GM21825 (cell line): ENCODE measurements around the gene CKAP4.

Source experiments
- ATAC-seq: cut with Tn5 transposase; IDR thresholded peaks from one replicate; pipeline ENCODE4 v1.9.1; 2021; ENCODE audit warnings: mild to moderate bottlenecking, moderate library complexity; ENCODE audit not compliant: unreplicated experiment

Gene CKAP4

DNA sequence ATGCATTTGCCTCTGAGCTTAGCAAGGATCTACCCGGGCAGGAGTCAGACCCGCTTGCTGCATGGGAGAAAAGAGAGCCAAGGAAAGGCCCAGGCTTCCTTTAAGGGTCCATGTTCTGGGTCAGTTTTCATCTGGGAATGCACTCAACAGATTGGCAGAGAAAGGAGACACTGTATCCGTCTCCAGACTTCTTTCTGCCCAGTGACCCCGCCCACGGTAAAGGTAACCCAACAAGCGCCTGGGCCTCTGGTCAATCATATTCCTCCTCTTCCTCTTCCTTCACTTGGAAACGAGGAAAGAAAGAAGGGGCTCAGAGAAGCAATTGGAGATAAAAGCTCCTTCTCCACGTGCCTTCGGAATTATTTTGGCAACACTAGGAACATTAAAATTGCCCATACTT is 27.6 kb upstream of the CKAP4 start:
- no peak for ATAC-seq

DNA sequence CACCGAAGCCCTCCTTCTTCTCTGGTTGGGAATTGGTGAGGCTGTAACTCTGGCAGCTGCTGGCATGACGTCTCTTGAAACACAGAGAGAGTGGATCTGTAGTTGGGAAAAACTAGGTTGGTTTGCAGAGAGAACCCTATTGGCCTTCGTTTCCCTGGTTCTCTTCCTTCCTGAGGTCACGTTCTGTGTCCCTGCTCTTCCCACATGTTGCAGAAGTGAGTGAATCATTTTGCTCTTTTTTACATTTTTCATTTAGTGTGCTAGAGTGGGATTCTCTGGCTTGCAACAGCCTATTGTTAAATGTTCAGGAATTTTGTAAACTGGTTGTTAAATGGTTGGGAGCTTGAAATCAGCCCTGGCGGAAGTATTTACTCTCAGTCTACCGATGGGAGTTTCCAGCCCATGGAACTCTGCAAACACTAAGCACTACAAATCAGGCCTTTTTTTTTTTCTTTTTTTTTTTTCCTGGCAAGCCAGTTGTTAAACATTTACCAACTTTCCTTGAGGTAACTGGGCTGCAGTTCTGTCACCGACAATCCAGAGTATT is 26.8 kb upstream of the CKAP4 start:
- no peak for ATAC-seq

DNA sequence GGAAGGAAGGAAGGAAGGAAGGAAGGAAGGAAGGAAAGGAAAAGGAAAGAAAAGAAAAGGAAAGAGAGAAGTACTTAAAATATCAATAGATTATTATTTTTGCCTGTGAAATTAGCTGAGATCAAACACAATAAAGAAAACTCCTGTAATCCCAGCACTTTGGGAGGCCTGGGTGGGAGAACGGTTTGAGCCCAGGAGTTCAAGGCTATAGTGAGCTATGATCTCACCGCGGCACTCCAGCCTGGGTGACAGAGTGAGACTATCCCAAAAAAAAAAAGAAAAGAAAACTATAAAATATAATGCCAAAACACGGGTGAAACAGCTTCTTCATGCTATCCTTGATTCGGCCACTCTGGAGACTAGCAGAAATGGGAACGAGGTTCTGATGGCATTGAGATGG is 26.2 kb upstream of the CKAP4 start:
- ATAC-seq, result no peak

DNA sequence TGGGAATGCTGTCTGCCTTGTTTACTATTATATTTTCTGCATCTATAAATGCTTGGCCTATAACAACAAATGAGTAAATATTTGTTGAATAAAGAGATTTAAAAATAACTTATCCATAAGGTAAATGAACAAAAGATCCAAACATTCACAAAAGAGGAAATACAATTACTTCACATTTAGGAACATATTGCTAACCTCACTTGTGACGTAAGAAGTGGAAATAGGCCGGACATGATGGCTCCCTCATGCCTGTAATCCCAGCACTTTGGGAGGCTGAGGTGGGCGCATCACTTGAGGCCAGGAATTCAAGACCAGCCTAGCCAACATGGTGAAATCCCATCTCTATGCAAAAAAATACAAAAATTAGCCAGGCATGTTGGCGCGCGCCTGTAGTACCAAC is 25.7 kb upstream of the CKAP4 start:
- ATAC-seq, result no peak

DNA sequence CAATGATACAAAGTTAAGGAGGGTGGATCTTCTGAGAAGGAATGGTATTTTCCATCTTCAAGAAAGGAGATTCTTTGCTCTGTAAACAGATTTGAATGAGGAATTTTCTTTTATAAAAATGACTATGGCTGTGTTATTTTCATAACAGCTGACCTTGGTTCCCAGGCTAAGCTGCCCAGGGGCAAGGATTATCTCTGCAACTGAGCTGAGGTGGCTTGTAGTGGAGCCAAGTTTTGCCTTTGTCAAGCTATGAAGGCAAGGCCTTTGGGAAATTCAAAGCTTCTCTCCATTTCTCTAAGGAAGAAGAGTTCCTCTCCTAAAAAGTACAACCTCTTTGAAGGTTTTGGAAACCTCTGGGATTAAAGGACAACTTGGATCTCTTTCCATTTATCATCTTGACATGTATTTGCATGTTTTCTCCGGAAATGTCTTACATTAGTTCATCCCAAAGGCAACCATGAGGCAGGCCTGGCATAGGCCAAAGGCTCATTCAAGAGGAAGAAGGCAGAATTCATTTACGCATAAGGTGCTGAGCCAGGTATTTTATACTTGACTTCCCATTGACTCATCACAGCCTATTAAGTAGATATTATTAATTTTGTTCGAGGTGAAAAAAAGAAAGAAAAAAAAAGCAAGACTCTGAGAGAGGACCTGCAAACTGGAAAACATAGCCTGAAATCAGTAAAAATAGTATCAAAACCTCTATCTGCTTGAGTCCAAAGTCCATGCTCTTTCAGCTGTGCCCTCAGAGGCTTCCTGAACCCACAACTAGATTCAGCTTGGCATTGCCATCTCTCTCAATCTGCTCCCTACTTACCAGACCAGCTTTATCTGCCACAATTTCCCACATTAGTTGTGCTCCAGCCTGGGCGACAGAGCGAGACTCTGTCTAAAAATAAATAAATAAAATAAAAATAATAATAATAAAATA is 24.0 kb upstream of the CKAP4 start:
- ATAC-seq, result no peak

DNA sequence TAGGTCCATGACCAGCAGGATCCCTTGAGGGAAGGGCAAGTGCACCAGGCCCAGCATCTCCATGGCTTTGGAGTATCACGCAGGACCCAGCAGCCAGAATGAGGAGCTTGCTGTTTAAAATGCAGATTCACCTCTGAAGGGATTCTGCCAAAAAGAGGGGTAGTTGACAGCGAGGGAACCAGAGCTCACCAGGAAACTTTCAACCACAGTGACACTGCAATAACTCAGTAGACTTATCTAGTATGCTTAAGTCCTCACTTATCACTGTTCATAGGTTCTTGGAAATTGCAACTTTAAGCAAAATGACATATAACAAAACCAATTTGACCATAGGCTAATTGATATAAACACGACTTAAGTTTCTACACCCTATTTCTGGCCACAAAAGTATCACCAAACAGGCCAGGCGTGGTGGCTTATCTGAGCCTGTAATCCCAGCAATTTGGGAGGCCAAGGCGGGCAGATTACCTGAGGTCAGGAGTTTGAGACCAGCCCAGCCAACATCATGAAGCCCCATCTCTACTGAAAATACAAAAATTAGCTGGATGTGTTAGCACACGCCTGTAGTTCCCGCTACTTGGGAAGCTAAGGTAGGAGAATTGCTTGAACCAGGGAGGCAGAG is 21.4 kb upstream of the CKAP4 start:
- ATAC-seq, result no peak

DNA sequence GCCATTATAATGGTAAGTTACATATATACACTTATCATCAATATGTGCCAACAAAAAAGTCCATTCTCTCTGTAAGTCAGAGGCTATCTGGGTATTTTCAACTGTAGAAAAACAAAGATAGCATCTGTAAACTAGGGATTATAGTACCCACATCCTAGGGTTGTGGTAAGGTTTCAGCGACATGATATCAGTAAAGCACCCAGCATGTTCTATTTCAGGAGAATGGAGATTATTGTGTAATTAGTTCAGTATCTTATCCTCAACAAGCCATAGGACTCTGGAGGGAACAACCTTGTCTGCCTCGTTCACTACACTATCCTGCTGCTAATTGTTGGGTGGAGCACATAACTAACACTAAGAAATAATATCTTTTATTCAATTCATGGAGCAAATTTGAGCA is 19.7 kb upstream of the CKAP4 start:
- no peak for ATAC-seq

DNA sequence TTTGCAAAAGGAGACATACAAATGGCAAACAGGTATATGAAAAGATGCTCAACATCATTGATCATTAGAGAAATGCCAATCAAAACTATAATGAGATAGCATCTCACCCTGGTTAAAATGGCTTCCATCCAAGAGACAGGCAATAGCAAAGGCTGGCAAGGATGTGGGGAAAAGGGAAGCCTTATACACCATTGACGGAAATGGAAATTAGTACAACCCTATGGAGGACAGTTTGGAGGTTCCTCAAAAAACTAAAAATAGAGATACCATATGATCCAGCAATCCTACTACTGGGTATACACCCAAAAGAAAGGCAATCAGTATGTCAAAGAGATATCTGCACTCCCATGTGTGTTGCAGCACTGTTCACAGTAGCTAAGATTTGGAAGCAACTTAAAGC is 17.3 kb upstream of the CKAP4 start:
- ATAC-seq, result no peak

DNA sequence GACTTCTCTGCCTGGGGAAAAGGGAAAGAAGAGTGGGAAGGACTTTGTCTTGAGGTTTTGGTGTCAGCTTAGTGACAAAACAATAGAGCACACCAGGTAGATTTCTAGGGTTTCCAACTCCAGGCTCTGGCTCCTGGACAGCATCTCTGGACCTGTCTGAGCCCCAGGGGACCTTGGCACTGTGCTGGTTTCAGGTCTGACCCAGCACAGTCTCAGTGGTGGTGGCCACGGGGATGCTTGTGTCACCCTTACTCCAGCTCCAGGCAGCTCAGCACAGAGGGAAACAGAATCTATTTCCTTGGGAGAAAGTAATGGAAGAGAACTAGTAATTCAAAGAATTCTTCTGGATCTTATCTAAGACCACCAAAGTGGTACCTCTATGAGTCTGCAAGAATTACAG is 11.1 kb upstream of the CKAP4 start:
- ATAC-seq, result no peak

DNA sequence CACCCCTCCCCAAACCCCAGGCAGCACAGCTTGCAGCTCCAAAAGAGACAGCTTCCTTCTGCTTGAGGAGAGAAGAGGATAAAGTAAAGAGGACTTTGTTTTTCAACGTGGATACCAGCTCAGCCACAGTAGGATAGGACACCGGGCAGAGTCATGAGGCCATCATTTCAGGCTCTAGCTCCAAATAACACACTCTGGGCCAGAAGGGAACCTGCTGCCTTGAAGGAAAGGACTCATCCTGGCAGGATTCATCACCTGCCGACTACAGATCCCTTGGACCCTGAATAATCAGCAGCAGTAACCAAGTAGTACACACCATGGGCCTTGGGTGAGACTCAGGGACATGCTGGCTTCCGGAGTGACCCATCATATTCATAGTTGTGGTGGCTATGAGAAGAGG is 10.4 kb upstream of the CKAP4 start:
- no peak for ATAC-seq

DNA sequence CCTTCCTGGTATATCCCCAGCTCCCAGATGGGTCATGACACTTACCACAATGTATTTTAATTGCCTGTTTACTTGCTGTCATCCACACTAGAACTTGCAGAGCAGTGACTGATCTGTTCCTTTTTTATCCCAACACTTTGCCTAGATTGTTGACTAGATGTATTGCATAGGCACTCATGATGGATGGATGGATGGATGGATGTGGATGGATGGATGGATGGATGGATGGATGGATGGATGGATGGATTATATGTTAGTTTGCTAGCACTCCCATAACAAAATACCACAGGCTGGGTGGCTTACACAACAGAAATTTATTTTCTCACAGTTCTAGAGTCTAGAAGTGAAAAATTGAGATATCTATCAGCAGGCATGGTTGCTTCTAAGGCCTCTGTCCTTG is 8.7 kb upstream of the CKAP4 start:
- ATAC-seq, result no peak

DNA sequence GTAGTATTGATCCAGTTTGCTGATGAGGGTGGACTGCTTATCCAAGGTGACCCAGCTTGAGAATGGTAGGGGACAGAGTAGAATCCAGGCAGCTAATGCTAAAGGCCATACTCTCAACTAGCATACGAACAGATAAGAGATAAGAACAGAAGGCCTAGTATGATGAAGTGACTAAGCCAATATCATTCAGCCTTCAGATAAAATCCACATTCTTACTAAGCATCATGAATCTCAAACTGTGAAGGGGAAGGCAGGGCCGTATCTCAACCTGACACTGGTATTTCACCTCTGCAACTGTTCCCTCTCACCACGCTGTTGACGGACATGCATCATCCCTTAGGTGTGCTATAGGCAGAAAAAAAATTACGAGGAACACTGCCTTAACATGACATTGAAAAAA is 8.1 kb upstream of the CKAP4 start:
- no peak for ATAC-seq

DNA sequence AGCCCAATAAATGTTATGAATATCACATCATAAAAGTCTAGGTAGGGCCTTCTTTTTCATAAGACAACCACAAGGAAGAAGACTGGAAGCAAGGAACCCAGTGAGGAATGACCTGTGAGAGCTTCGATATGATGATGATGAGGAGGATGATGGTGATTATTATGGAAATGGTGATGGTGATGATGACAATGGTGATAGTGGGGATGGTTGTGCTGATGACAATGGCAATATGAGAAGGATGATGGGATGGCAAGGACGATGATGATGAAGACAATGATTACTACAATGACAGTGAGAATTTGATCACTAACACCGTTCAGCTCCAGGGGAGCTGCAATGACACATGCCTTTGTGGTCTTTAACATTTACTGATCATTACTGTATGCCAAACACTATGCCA is 7.7 kb upstream of the CKAP4 start:
- ATAC-seq, result no peak

DNA sequence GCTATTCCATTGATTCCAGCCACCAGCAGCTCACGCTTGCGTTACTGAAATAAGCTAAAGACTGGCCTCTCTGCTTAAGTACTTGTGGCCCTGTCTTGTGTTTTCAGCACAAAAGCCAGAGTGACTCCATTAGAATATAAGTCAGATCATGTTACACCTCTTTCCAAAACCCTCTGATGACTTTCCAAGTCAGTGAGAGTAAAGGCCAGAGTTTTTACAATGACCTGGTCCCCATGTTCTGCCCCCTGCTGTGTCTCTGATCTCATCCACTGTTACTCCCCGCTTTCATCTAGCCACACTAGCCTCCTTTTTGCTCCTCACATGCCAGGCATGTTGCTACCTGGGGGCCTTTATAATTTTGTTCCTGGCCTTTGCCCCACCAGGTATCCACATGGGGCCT is 6.9 kb upstream of the CKAP4 start:
- ATAC-seq, result no peak

DNA sequence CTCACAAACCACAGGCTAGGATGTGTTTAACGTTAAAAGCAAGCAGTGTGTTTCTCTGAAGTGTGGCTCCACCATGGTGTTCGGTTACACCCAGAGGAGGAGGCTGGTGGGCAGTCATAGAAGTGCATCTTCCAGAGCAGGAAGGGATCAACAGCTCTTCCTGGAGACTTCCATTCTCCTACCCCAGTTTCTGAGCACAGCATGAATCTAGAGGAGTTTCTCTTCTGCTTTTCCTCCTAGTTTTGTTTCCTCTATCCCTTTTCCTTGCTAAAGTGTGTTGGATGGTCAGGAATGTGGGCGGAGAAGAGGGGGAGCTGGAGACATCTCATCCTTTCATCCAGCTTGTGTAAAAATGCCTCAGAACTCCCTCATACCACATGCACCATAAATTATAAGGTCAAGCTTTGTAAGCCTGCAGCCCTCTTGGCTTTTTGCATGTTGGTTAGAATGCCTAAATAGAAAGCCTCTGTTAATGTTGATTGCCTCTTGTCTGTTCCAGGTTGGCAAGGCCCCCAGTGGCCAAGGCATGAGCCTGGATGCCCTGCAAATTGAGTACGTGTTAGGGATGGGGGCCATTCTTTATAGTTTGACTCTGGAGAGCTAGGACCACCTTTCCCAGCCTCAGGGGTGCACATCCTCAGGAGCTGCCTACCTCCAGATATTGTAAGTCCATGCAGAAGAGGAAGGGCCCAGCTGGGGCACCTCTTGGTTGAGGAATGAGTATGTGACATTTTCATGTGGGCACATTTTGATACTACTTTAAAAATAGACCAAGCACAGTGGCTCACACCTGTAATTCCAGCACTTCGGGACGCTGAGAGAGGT is 4.0 kb upstream of the CKAP4 start:
- no peak for ATAC-seq

DNA sequence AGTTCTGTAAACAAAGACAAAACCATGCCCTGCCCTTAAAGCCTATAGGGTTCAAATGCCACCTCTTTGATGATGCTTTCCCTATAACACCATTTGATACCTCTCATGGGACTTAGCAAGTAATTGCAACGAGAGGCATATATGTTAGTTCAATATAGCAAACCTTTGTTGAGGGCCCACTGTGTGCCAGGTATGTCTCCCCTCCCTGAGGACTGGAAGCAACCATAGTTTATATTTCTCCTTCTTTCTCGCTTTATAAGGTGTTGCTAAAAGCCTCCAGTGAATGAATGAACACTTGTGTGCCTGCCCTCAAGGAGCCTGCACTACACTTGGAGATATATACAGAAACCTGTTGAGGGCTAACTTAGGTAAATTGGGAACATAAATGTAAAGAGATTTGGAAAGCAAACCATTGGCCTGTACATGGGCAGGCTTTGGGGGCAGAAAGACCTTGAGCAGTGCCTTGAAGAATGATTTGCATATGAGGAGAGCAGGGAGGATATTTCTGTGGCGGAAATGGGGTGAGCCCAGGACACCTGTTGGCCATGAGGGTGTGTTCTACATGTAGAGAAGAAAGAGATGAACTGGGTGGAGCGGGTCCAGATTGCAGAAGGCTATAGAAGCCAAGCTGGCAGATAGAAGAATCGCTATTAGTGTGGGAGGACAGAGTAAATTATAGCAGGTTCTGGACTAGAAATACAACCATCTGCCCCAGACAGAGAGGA is 1.8 kb upstream of the CKAP4 start:
- peak; percentile 61 for ATAC-seq

DNA sequence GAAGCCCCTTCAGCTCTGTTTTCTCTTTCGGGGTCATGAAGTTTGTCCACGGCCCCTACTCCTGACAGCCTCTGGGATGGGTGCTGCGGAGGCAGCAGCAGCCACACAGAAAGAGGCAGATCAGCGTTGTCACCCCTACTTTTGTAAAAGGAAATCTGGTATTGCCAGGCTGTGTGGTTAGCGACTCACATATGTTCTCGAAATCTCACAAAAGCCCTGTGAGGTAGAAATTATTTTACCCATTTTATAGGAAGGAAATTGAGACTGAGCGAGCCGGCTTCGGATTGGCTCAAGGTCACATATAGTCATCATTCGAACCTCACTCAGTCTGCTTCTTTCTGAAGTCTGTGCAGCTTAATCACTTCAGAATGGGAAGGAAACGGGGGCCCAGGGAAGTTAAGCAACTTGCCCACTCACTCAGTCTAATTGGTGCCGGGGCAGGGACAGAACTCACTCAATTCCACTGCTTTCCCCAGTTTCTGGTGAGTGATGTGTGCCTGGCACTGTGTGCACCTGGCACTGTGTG is 1.1 kb upstream of the CKAP4 start:
- ATAC-seq, result no peak

DNA sequence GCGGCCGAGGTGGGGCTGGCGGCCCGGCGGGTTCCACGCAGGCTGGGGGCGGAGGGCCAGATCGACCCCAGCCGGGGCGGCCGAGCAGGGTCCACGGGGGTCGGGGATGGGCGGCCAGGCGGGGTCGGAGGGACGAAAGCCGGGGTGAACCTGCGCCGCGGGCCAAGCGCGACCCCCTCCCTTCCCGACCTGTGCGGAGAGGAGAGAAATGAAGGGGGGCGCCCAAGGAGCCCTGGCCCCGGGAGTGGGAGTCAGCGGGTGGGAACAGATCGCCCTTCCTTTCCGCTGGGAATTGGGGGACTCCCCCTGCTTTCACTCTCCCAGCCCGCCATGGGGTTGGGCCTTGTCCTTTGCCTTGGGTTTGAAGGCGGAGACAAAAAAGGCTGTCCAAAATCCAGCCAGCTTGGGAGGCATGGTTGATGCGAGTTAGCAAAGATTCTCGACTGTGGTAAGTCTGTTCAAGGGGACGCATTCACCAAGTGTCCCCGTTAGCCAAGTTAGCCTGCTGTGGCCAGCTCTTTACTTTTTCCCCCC is 559 bp upstream of the CKAP4 start:
- peak; percentile 10 for ATAC-seq

DNA sequence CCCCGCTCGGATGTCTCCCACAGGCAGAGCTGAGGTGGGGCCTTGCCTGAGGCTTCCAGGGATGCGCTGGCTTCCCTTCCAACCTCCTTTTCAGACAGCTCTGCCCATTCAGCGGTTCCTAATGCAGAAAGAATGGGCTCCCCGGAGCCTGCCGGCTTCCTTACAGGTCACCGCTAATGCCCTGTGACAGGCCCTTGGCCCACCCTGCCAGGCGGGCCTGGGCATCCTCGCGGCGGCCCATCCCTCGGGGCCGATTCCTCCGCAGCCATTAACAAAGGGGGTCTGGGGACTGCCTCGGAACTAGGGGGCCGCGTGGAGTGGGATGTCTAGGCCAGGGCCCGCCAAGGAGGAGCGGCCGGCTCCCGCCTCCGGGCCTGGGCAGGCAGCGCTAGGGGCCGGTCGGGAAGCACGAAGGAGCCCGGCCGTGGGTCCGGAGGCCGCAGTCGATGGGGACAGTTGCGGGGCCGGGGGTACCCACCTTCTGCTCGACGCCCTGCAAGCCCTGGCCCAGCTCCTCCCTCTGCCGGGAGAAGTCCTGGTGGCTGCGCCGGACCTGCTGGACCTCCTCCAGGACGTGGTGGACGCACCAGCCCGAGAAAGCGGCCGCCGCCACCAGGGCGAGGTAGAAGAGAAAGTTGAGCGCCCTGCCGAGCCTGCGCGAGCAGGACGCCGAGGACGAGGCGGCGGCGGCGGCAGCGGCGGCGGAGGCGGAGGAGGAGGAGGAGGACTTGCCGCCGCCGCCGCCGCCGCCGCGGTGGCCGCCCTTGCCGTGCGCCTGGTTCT is 738 bp downstream of the CKAP4 start:
- ATAC-seq, result peak; percentile 25
